GM12878 (cell line): ENCODE results near the gene SLC39A6. TPM values are rescaled to one million over a fixed set of nuclear protein-coding genes. Genes with fewer than 3 reads are reported as not detected.

Experiments
- CHD4 ChIP-seq: fragments of 200-600 bp; sonication (generic); IDR thresholded peaks from 2 replicates; pipeline ENCODE4 v1.6.1; 2016; ENCODE audit warnings: mild to moderate bottlenecking
- CREM ChIP-seq: IDR thresholded peaks from 2 replicates; pipeline ENCODE4 v1.6.1; 2014; ENCODE audit warnings: antibody characterized with exemption, low read depth
- EED ChIP-seq: sonication (generic); IDR thresholded peaks from 2 replicates; pipeline ENCODE4 v1.6.1; 2016; ENCODE audit warnings: antibody characterized with exemption, low read depth
- GABPA ChIP-seq: IDR thresholded peaks from 2 replicates; pipeline ENCODE4 v1.6.1; 2014; ENCODE audit warnings: antibody characterized with exemption, low read depth, mild to moderate bottlenecking, inconsistent platforms
- HDGF ChIP-seq: fragments of 450-650 bp; IDR thresholded peaks from 2 replicates; pipeline ENCODE4 v1.6.1; 2016; ENCODE audit warnings: antibody characterized with exemption
- JUNB ChIP-seq: IDR thresholded peaks from 2 replicates; pipeline ENCODE4 v1.6.1; 2016; ENCODE audit warnings: antibody characterized with exemption, mild to moderate bottlenecking
- KLF5 ChIP-seq: fragments of 450-650 bp; IDR thresholded peaks from 2 replicates; pipeline ENCODE4 v1.6.1; 2014; ENCODE audit warnings: mild to moderate bottlenecking; ENCODE audit not compliant: partially characterized antibody
- NFIC ChIP-seq: IDR thresholded peaks from 2 replicates; pipeline ENCODE4 v1.6.1; 2012; ENCODE audit warnings: low read depth, mild to moderate bottlenecking, inconsistent platforms, low read length, moderate library complexity
- NR2F1 ChIP-seq: fragments of 450-650 bp; conservative IDR thresholded peaks from 2 replicates; pipeline ENCODE4 v1.6.1; 2017; ENCODE audit warnings: mild to moderate bottlenecking
- RB1 ChIP-seq: fragments of 450-650 bp; formaldehyde crosslinking; IDR thresholded peaks from 2 replicates; pipeline ENCODE4 v1.6.1; 2017; ENCODE audit warnings: mild to moderate bottlenecking, borderline replicate concordance
- RBBP5 ChIP-seq: fragments of 200-600 bp; sonication (generic); conservative IDR thresholded peaks from 2 replicates; pipeline ENCODE4 v1.6.1; 2016
- SIN3A ChIP-seq: IDR thresholded peaks from 2 replicates; pipeline ENCODE4 v1.6.1; 2012; ENCODE audit warnings: low read depth, low read length, improper control_type of control experiment
- SKIL ChIP-seq: fragments of 450-650 bp; IDR thresholded peaks from 2 replicates; pipeline ENCODE4 v1.6.1; 2017; ENCODE audit warnings: mild to moderate bottlenecking, low read depth, inconsistent platforms; ENCODE audit not compliant: poor library complexity, severe bottlenecking
- SMARCA5 ChIP-seq: fragments of 450-650 bp; IDR thresholded peaks from 2 replicates; pipeline ENCODE4 v1.6.1; 2017; ENCODE audit warnings: mild to moderate bottlenecking
- STAT1 ChIP-seq: fragments of 450-650 bp; conservative IDR thresholded peaks from 2 replicates; pipeline ENCODE4 v1.6.1; 2014; ENCODE audit warnings: antibody characterized with exemption, mild to moderate bottlenecking
- TCF12 ChIP-seq: IDR thresholded peaks from 2 replicates; pipeline ENCODE4 v1.6.1; 2011; ENCODE audit warnings: low read depth, mild to moderate bottlenecking, low read length
- TCF7 ChIP-seq: IDR thresholded peaks from 2 replicates; pipeline ENCODE4 v1.6.1; 2014; ENCODE audit warnings: antibody characterized with exemption, borderline replicate concordance
- USF2 ChIP-seq: IDR thresholded peaks from 2 replicates; pipeline ENCODE4 v1.6.1; 2011; ENCODE audit warnings: low read depth, low read length, improper control_type of control experiment, borderline replicate concordance
- YY1 ChIP-seq: IDR thresholded peaks from 2 replicates; pipeline ENCODE4 v1.6.1; 2011; ENCODE audit warnings: low read depth, mild to moderate bottlenecking, low read length
- ZNF622 ChIP-seq: fragments of 450-650 bp; IDR thresholded peaks from 2 replicates; pipeline ENCODE4 v1.6.1; 2017; ENCODE audit warnings: mild to moderate bottlenecking, inconsistent platforms
- polyA plus RNA-seq, 11 experiments: library from polyadenylated mRNA; depleted of rRNA in 4 of 11; unstranded in 6 of 11; stranded (reverse) in 5 of 11; fragments of >200 nt; fragmentation: Nextera tagmentation in 4 of 11; fragmentation: Illumina TruSeq in 1 of 11; extraction: Ambion mirVana in 4 of 11; extraction: Trizol in 1 of 11; gene quantifications; 1 replicate in 1 of 11; 2 replicates in 10 of 11; pipeline versions ENCODE4 v1.2.1 to v1.2.3, GENCODE V29; 2011 to 2016; ENCODE audit warnings: inconsistent platforms in 2 of 11, missing spikeins in 2 of 11, low read depth in 1 of 11
- total RNA-seq, 4 experiments: library from RNA; depleted of rRNA in 3 of 4; stranded (reverse); fragments of >200 nt in 3 of 4; fragmentation: Illumina TruSeq in 1 of 4; extraction: Trizol in 1 of 4; gene quantifications; 2 replicates each; pipeline versions ENCODE4 v1.2.1 to v1.2.3, GENCODE V29; 2013 to 2021
- TF ChIP-seq, protein P1 (sequence below): fragments of 450-650 bp; formaldehyde crosslinking; IDR thresholded peaks from 2 replicates; pipeline ENCODE4 v1.5.0; 2022; ENCODE audit warnings: mild to moderate bottlenecking, missing genetic modification characterization
- TF ChIP-seq, protein P2 (sequence below): fragments of 450-650 bp; IDR thresholded peaks from 2 replicates; pipeline ENCODE4 v1.6.1; 2017; ENCODE audit warnings: low read depth, mild to moderate bottlenecking, moderate library complexity
- TF ChIP-seq, protein P3 (sequence below): fragments of 450-650 bp; IDR thresholded peaks from 2 replicates; pipeline ENCODE4 v1.6.1; 2016; ENCODE audit warnings: mild to moderate bottlenecking

The SLC39A6 gene
- total and polyA plus RNA-seq, 10 of the 15 experiments (the other 5 are each of a cell fraction or from before 2014, with no cell fraction given) = 12.4 to 65.9 (median 41.3) TPM

DNA sequence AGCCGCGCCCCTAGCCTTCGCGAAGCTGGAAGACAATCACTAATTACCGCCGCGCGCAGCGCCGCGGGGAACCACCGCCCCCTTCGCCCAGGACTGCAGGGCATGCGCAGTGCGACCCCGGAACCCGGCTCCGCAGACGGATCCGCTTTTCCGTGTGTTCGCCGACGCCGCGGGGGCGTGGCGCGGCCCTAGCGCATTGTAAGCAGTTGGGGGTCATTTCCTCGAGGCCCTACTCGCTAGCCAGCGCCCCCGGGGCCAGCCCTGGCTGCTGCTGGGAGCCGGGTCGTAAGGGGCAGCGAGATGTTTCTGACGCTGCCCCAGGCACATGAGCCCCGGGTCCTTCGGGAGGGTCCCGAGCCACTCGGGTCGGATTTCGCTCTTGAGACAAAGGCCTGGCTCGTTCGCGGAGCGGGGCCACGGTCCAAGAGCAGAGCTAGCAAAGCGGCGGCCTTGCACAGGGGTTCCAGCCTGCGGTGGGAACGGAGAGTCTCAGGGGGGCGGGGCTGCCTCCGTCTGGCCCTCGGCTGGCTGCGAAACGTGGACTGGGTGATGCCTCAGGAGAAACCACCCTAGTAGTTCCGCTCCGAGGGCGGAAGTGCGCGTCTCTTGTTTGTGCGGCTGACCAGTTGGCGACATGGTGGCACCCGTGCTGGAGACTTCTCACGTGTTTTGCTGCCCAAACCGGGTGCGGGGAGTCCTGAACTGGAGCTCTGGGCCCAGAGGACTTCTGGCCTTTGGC, at the start of gene SLC39A6, which contains the start of gene ELP2 (continued):
- no peak for TF ChIP-seq NFIC
- peak; percentile 91; the same call in 1 of the 2 replicates for TF ChIP-seq SMARCA5
- TF ChIP-seq TCF7 = no peak
- TF ChIP-seq, protein P1, sequence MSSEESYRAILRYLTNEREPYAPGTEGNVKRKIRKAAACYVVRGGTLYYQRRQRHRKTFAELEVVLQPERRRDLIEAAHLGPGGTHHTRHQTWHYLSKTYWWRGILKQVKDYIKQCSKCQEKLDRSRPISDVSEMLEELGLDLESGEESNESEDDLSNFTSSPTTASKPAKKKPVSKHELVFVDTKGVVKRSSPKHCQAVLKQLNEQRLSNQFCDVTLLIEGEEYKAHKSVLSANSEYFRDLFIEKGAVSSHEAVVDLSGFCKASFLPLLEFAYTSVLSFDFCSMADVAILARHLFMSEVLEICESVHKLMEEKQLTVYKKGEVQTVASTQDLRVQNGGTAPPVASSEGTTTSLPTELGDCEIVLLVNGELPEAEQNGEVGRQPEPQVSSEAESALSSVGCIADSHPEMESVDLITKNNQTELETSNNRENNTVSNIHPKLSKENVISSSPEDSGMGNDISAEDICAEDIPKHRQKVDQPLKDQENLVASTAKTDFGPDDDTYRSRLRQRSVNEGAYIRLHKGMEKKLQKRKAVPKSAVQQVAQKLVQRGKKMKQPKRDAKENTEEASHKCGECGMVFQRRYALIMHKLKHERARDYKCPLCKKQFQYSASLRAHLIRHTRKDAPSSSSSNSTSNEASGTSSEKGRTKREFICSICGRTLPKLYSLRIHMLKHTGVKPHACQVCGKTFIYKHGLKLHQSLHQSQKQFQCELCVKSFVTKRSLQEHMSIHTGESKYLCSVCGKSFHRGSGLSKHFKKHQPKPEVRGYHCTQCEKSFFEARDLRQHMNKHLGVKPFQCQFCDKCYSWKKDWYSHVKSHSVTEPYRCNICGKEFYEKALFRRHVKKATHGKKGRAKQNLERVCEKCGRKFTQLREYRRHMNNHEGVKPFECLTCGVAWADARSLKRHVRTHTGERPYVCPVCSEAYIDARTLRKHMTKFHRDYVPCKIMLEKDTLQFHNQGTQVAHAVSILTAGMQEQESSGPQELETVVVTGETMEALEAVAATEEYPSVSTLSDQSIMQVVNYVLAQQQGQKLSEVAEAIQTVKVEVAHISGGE (CRISPR knock-in tag) = no peak
- no peak for TF ChIP-seq ZNF622
- no peak for TF ChIP-seq USF2
- 0 out of 2 replicates have a peak, but pooled peaks have one; percentile 76 for TF ChIP-seq RBBP5
- TF ChIP-seq RB1 = peak; percentile 16; the same call in 1 of the 2 replicates
- TF ChIP-seq, protein P2, sequence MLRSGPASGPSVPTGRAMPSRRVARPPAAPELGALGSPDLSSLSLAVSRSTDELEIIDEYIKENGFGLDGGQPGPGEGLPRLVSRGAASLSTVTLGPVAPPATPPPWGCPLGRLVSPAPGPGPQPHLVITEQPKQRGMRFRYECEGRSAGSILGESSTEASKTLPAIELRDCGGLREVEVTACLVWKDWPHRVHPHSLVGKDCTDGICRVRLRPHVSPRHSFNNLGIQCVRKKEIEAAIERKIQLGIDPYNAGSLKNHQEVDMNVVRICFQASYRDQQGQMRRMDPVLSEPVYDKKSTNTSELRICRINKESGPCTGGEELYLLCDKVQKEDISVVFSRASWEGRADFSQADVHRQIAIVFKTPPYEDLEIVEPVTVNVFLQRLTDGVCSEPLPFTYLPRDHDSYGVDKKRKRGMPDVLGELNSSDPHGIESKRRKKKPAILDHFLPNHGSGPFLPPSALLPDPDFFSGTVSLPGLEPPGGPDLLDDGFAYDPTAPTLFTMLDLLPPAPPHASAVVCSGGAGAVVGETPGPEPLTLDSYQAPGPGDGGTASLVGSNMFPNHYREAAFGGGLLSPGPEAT = peak; percentile 98
- TF ChIP-seq SIN3A = peak; percentile 84; the same call in 1 of the 2 replicates
- peak; percentile 89 for TF ChIP-seq GABPA
- TF ChIP-seq KLF5 = peak; percentile 81
- TF ChIP-seq JUNB = no peak
- peak; percentile 92 for TF ChIP-seq YY1
- TF ChIP-seq HDGF = no peak
- peak; percentile 21; the same call in 1 of the 2 replicates for TF ChIP-seq EED
- TF ChIP-seq CREM = peak; percentile 80
- TF ChIP-seq, protein P3, sequence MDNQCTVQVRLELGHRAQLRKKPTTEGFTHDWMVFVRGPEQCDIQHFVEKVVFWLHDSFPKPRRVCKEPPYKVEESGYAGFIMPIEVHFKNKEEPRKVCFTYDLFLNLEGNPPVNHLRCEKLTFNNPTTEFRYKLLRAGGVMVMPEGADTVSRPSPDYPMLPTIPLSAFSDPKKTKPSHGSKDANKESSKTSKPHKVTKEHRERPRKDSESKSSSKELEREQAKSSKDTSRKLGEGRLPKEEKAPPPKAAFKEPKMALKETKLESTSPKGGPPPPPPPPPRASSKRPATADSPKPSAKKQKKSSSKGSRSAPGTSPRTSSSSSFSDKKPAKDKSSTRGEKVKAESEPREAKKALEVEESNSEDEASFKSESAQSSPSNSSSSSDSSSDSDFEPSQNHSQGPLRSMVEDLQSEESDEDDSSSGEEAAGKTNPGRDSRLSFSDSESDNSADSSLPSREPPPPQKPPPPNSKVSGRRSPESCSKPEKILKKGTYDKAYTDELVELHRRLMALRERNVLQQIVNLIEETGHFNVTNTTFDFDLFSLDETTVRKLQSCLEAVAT = peak; percentile 61
- 0 out of 2 replicates have a peak, but pooled peaks have one; percentile 27 for TF ChIP-seq STAT1
- TF ChIP-seq NR2F1 = peak; percentile 86
- TF ChIP-seq SKIL = peak; percentile 42
- TF ChIP-seq CHD4 = no peak
- peak; percentile 59 for TF ChIP-seq TCF12
